ENCODE measurements around the gene KCNJ16. TPM values are rescaled to one million over a fixed set of nuclear protein-coding genes. Genes with fewer than 3 reads are reported as not detected.

The KCNJ16 gene
- total and polyA plus RNA-seq, 2 experiments from 2014 or later = not detected

Other genes starting within 250 kb of the KCNJ16 start
- gene KCNJ2, start 94.3 kb downstream of the KCNJ16 start, total RNA-seq = 0.14 and 0.66 TPM in 2 replicates
- gene KCNJ2, start 94.3 kb downstream of the KCNJ16 start, polyA plus RNA-seq = 0.14 TPM in 1 of 2 replicates, not detected in the other

Measured in cardiac muscle cell (in vitro differentiated cells and primary cell).